SK-N-SH treated with all-trans-retinoic acid at 6 μM for 48 hours (cell line): ENCODE results near the gene PALLD.

ENCODE experiments used
- ARNTL ChIP-seq: fragments of 450-650 bp; formaldehyde crosslinking; IDR thresholded peaks from 2 replicates; pipeline ENCODE4 v1.5.0; 2020; ENCODE audit warnings: low read depth, mild to moderate bottlenecking, moderate library complexity, borderline replicate concordance
- BACH2 ChIP-seq: fragments of 250-450 bp; sonication (Bioruptor Pico); IDR thresholded peaks from 2 replicates; pipeline ENCODE4 v1.9.0; 2021; ENCODE audit warnings: mild to moderate bottlenecking, borderline replicate concordance
- CSDC2 ChIP-seq: fragments of 250-450 bp; sonication (Bioruptor Pico); IDR thresholded peaks from 2 replicates; pipeline ENCODE4 v1.5.0; 2020; ENCODE audit warnings: mild to moderate bottlenecking, moderate library complexity
- CSRNP3 ChIP-seq: fragments of 250-450 bp; sonication (Bioruptor Pico); IDR thresholded peaks from 2 replicates; pipeline ENCODE4 v1.5.1; 2021; ENCODE audit warnings: mild to moderate bottlenecking, moderate library complexity
- PATZ1 ChIP-seq: fragments of 250-450 bp; sonication (Bioruptor Pico); IDR thresholded peaks from 2 replicates; pipeline ENCODE4 v1.8.0; 2020; ENCODE audit warnings: mild to moderate bottlenecking, moderate library complexity, borderline replicate concordance
- POU6F1 ChIP-seq: fragments of 250-450 bp; sonication (Bioruptor Pico); IDR thresholded peaks from 2 replicates; pipeline ENCODE4 v1.8.0; 2021; ENCODE audit warnings: low read depth, mild to moderate bottlenecking, moderate library complexity, borderline replicate concordance
- RARB ChIP-seq: fragments of 250-450 bp; sonication (Bioruptor Pico); IDR thresholded peaks from 2 replicates; pipeline ENCODE4 v1.8.0; 2021; ENCODE audit warnings: mild to moderate bottlenecking, moderate library complexity
- SNAI2 ChIP-seq: fragments of 250-450 bp; sonication (Bioruptor Pico); IDR thresholded peaks from 2 replicates; pipeline ENCODE4 v1.5.0; 2020; ENCODE audit warnings: mild to moderate bottlenecking, moderate library complexity
- ZFP3 ChIP-seq: fragments of 250-450 bp; sonication (Bioruptor Pico); IDR thresholded peaks from 2 replicates; pipeline ENCODE4 v1.5.0; 2020; ENCODE audit warnings: mild to moderate bottlenecking, moderate library complexity
- ZFP30 ChIP-seq: fragments of 450-650 bp; formaldehyde crosslinking; IDR thresholded peaks from 2 replicates; pipeline ENCODE4 v1.5.0; 2022; ENCODE audit warnings: mild to moderate bottlenecking, moderate library complexity
- ZNF565 ChIP-seq: fragments of 450-650 bp; formaldehyde crosslinking; conservative IDR thresholded peaks from 2 replicates; pipeline ENCODE4 v1.5.0; 2020; ENCODE audit warnings: low read depth, mild to moderate bottlenecking, moderate library complexity

- TF ChIP-seq BACH2 (CRISPR knock-in tag) = no peak
- no peak for TF ChIP-seq PATZ1 (CRISPR knock-in tag)
- TF ChIP-seq SNAI2 (CRISPR knock-in tag) = no peak
- no peak for TF ChIP-seq ZFP3 (CRISPR knock-in tag)
- no peak for TF ChIP-seq CSRNP3 (CRISPR knock-in tag)
- TF ChIP-seq CSDC2 (CRISPR knock-in tag) = no peak
- TF ChIP-seq ZFP30 = no peak
- TF ChIP-seq ARNTL (CRISPR knock-in tag) = no peak
- TF ChIP-seq POU6F1 (CRISPR knock-in tag) = no peak
- no peak for TF ChIP-seq RARB (CRISPR knock-in tag)
- no peak for TF ChIP-seq ZNF565 (CRISPR knock-in tag)
Observed at GRCh38 chr4:168710353-168710946, 213.6 kb downstream of the PALLD start.
